ENCODE results near the gene FBXO38. TPM values are rescaled to one million over a fixed set of nuclear protein-coding genes. Genes with fewer than 3 reads are reported as not detected.

Gene FBXO38
- total RNA-seq, 1 donor from 2014 or later: 38.8 TPM

DNA sequence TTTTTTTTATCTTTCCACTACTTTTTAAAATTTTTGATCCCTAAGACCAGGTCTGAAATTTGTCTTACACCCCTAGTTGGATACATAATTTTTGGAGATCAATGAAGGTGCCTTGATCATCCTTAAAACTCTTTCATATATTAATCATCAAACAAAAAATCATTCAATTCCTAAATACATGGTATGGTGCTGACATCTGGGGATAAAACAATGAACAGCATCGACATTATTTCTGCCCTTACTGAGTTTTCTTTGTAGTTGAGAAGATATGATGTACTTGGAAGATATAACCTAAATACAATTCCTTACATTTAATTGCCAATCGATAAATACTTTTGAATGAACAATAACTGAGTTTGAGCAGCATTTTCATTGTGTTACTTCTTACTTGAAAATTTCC lies 30.1 kb upstream of the FBXO38 start:
- no peaks in the 10 kb centered on the region for H4K20me1 ChIP-seq (ENCODE audit: insufficient read depth, low read length)
- DNase-seq (ENCODE audit: low read depth): no peak
- Mint-ChIP-seq H3K4me1 (ENCODE audit: low read depth, unreplicated experiment) (peaks cover 8% of the 10 kb centered on the region), H3K4me3 (ENCODE audit: unreplicated experiment) (no peak overlapping the region), H3K27me3 (ENCODE audit: low read depth, unreplicated experiment) (no peaks in the 10 kb centered on the region), H3K9me3 (ENCODE audit: unreplicated experiment) (peaks cover 4% of the 10 kb centered on the region), H3K36me3 (ENCODE audit: low read depth, unreplicated experiment) (no peaks in the 10 kb centered on the region), H3K27ac (ENCODE audit: unreplicated experiment) (no peak overlapping the region)
- H3K27me3 ChIP-seq (ENCODE audit: insufficient read depth, low read length): no peaks in the 10 kb centered on the region
- no peak overlapping the region for H3K9ac ChIP-seq (ENCODE audit: low read length)
- H3K4me3 ChIP-seq (ENCODE audit: insufficient read depth, low read depth, low read length): no peak overlapping the region
- no peak overlapping the region for H3K4me2 ChIP-seq (ENCODE audit: low read length)
- no peaks in the 10 kb centered on the region for H3K4me1 ChIP-seq (ENCODE audit: insufficient read depth, low read length)
- H3K27ac ChIP-seq (ENCODE audit: low read depth, low read length): no peak overlapping the region
- H3K36me3 ChIP-seq (ENCODE audit: insufficient read depth, low read length): no peaks in the 10 kb centered on the region
- FAIRE-seq: no peak
- no peaks in the 10 kb centered on the region for H3K79me2 ChIP-seq (ENCODE audit: insufficient read depth, low read length)
- H2AFZ ChIP-seq (ENCODE audit: low read depth, low read length): no peak overlapping the region
- H3K9me3 ChIP-seq (ENCODE audit: insufficient read depth, low read depth, low read length): no peaks in the 10 kb centered on the region
- TF ChIP-seq CTCF (IDR thresholded peaks at IDR 0.05; ENCODE audit: insufficient read depth, low read depth, low read length) (no peak), EZH2 (IDR thresholded peaks at IDR 0.05; ENCODE audit: insufficient read depth, low read length) (no peak)

GRCh38 chr5:148364343-148364742 lies 19.4 kb upstream of the FBXO38 start:
- no peaks in the 10 kb centered on the region for H3K4me1 Mint-ChIP-seq (ENCODE audit: low read depth, unreplicated experiment)
- Histone ChIP-seq H3K9me3 (ENCODE audit: insufficient read depth, low read depth, low read length) (no peaks in the 10 kb centered on the region), H3K79me2 (ENCODE audit: insufficient read depth, low read length) (no peaks in the 10 kb centered on the region), H3K36me3 (ENCODE audit: insufficient read depth, low read length) (no peaks in the 10 kb centered on the region), H3K4me2 (ENCODE audit: low read length) (no peak overlapping the region), H3K27me3 (ENCODE audit: insufficient read depth, low read length) (no peaks in the 10 kb centered on the region), H2AFZ (ENCODE audit: low read depth, low read length) (no peak overlapping the region), H3K4me3 (ENCODE audit: insufficient read depth, low read depth, low read length) (no peak overlapping the region), H3K4me1 (ENCODE audit: insufficient read depth, low read length) (no peaks in the 10 kb centered on the region), H4K20me1 (ENCODE audit: insufficient read depth, low read length) (no peaks in the 10 kb centered on the region), H3K9ac (ENCODE audit: low read length) (no peak overlapping the region), H3K27ac (ENCODE audit: low read depth, low read length) (no peak overlapping the region)
- no peak for DNase-seq (ENCODE audit: low read depth)
- H3K27me3 Mint-ChIP-seq (ENCODE audit: low read depth, unreplicated experiment): no peaks in the 10 kb centered on the region
- no peak overlapping the region for H3K27ac Mint-ChIP-seq (ENCODE audit: unreplicated experiment)
- no peak overlapping the region for H3K4me3 Mint-ChIP-seq (ENCODE audit: unreplicated experiment)
- peaks cover 4% of the 10 kb centered on the region for H3K36me3 Mint-ChIP-seq (ENCODE audit: low read depth, unreplicated experiment)
- TF ChIP-seq CTCF (IDR thresholded peaks at IDR 0.05; ENCODE audit: insufficient read depth, low read depth, low read length) (no peak), EZH2 (IDR thresholded peaks at IDR 0.05; ENCODE audit: insufficient read depth, low read length) (no peak)
- FAIRE-seq: no peak
- peaks cover 4% of the 10 kb centered on the region for H3K9me3 Mint-ChIP-seq (ENCODE audit: unreplicated experiment)

DNA sequence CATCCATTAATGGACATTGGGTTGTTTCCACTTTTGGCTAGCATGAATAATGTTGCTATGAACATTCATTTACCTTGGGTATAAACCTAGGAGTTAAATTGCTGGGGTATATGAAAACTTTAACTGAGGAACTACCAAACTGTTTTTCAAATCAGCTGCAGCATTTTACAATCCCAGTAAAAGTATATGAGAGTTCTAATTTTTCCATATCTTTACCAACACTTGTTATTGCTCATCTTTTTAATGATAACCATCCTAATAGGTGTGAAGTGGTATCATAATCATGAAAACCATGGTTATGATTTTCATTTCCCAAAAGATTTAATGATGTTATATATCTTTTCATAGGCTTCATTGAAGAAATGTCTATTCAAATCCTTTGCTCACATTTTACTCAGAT lies 15.5 kb upstream of the FBXO38 start:
- Histone ChIP-seq H3K4me1 (ENCODE audit: insufficient read depth, low read length) (no peaks in the 10 kb centered on the region), H4K20me1 (ENCODE audit: insufficient read depth, low read length) (no peaks in the 10 kb centered on the region), H2AFZ (ENCODE audit: low read depth, low read length) (no peak overlapping the region), H3K27me3 (ENCODE audit: insufficient read depth, low read length) (no peaks in the 10 kb centered on the region), H3K79me2 (ENCODE audit: insufficient read depth, low read length) (no peaks in the 10 kb centered on the region), H3K9ac (ENCODE audit: low read length) (no peak overlapping the region), H3K4me2 (ENCODE audit: low read length) (no peak overlapping the region), H3K9me3 (ENCODE audit: insufficient read depth, low read depth, low read length) (no peaks in the 10 kb centered on the region), H3K36me3 (ENCODE audit: insufficient read depth, low read length) (no peaks in the 10 kb centered on the region), H3K4me3 (ENCODE audit: insufficient read depth, low read depth, low read length) (no peak overlapping the region), H3K27ac (ENCODE audit: low read depth, low read length) (no peak overlapping the region)
- no peak overlapping the region for H3K27ac Mint-ChIP-seq (ENCODE audit: unreplicated experiment)
- TF ChIP-seq CTCF (IDR thresholded peaks at IDR 0.05; ENCODE audit: insufficient read depth, low read depth, low read length) (no peak), EZH2 (IDR thresholded peaks at IDR 0.05; ENCODE audit: insufficient read depth, low read length) (no peak)
- no peaks in the 10 kb centered on the region for H3K4me1 Mint-ChIP-seq (ENCODE audit: low read depth, unreplicated experiment)
- peaks cover 4% of the 10 kb centered on the region for H3K9me3 Mint-ChIP-seq (ENCODE audit: unreplicated experiment)
- DNase-seq (ENCODE audit: low read depth): no peak
- no peak for FAIRE-seq
- H3K36me3 Mint-ChIP-seq (ENCODE audit: low read depth, unreplicated experiment): no peaks in the 10 kb centered on the region
- H3K4me3 Mint-ChIP-seq (ENCODE audit: unreplicated experiment): no peak overlapping the region
- no peaks in the 10 kb centered on the region for H3K27me3 Mint-ChIP-seq (ENCODE audit: low read depth, unreplicated experiment)
